HTR-8/SVneo (cell line): ENCODE measurements around the gene MBD5.

Experiments used
- DNase-seq: peaks from one replicate; pipeline ENCODE4 v3.0.0; 2011; ENCODE audit warnings: low spot score, mixed read lengths; ENCODE audit not compliant: insufficient read length
- FAIRE-seq: peaks from 2 replicates; lab custom pipeline; 2011; peaks lifted over from hg19 to GRCh38; lab: Jason Lieb, UNC

Gene MBD5

DNA sequence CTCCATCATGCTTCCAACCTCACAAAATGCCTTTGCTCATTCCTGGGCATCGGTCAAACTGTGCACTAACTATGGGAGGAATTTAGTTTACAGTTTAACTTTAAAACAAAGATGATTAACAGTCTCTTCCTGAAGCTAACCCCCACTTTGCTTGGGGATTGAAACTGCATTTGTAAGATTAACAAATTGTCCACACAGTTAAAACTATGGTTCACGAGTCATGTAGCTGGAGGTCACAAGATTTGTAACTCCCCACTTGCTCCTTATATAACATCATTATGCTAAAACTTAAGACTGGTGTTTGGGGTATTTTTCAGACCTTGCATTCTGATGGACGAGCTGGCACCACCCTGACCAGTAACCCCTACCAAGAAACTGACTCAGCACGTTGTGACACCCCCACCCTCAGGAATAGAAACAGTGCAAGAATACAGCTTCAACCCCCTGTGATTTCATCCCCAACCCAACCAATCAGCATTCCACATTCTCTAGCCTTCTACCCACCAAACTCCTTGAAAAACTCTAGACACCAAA, 252.3 kb downstream of the MBD5 start:
- no peak for FAIRE-seq

GRCh38 chr2:148279216-148279615, 258.3 kb downstream of the MBD5 start:
- DNase-seq: no peak
- FAIRE-seq: no peak

More for the DNA sequence above, 252.3 kb downstream of the MBD5 start:
- no peak for DNase-seq

- no peak for DNase-seq
- FAIRE-seq: no peak
These were observed 261.3 kb downstream of the MBD5 start for GRCh38 chr2:148282201-148282600.

DNA sequence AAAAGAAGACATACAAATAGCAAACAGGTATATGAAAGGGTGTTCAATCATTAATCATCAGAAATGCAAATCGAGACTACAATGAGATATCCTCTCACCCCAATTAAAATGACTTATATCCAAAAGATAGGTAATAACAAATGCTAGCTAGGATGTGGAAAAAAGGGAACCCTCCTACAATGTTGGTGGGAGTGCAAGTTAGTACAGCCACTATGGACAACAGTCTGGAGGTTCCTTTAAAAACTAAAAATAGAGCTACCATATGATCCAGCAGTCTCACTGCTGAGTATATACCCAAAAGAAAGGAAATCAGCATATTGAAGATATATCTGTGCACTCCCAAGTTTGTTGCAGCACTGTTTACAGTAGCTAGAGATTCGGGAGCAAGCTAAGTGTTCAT, 271.5 kb downstream of the MBD5 start:
- no peak for DNase-seq
- FAIRE-seq: no peak

- FAIRE-seq (no peak), DNase-seq (no peak)
These were observed 277.3 kb downstream of the MBD5 start for GRCh38 chr2:148298196-148298595.

DNA sequence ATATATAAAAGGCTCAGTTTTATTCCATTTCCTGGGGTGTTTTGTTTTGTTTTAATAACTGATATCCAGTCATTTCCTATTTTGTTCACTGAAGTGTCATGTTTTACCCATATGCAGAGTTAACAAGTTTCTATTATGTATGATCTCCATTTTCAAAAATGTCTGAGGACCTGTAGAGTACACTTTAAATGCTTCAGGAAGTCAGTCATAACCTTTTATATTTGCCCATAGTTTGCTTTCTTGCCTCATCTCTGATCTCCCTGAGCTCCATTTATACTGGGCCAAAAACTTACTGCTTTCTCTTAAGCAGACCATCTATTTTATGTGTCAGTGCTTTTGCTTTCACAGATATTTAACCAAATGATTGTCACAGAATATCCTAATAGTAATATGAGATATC, 278.7 kb downstream of the MBD5 start:
- FAIRE-seq: no peak

DNA sequence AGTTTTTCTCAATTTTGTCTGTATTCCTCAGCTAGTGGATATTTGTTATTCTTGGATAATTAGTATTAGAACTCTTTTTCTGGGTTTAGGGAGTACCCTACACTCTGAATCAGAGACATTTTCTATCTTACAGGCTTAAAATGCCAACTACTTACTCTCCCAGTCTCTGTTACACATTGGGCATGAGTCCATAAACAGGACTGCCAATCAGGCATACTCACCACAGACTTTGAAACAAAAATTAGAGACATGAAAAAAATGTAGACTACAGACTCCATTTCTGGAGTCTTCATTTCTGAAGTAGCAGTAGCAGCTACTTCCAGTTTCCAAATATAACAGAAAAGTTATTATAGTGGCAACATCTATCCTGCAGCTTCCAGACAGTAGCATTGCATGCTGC, 279.7 kb downstream of the MBD5 start:
- no peak for DNase-seq
- FAIRE-seq: no peak

More for the DNA sequence above, 278.7 kb downstream of the MBD5 start:
- DNase-seq: no peak

DNA sequence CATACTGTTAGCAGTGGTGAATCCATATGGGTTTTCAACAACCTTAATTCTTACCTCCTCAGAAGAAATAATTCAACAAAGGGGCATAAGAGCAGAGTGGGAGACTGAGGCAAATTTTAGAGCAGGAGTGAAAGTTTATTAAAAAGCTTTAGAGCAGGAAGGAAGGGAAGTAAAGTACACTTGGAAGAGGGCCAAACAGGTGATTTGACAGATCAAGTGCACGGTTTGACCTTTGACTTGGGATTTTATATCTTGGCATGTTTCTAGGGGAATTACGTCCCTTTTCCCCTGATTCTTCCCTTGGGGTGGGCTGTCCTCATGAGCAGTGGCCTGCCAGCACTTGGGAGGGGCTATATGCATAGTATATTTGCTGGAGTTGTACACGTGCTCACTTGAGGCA, 280.5 kb downstream of the MBD5 start:
- no peak for FAIRE-seq
- no peak for DNase-seq

- no peak for FAIRE-seq
These were observed 281.6 kb downstream of the MBD5 start for GRCh38 chr2:148302526-148302925.

GRCh38 chr2:148303161-148303560, 282.3 kb downstream of the MBD5 start:
- FAIRE-seq (no peak), DNase-seq (no peak)

More at GRCh38 chr2:148302526-148302925, 281.6 kb downstream of the MBD5 start:
- no peak for DNase-seq

DNA sequence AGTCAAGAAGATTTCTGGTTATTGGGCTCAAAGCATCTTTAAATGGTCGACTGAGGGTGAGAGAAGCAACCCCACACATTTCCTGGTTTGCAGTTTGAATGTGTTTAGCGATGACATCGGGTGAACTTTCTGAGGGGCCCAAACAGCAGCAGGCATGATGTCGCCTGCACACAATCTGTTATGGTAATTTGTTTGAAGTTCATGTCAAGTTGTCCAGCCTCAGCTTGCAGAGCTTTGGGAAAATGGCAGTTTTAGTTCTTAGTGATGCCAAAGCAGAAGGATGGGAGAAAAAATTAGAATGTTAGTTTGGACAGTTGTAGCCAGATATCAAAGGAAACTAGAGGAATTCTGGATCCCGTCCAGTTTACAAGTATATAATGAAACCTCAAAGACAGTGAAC, 284.6 kb downstream of the MBD5 start:
- FAIRE-seq (no peak), DNase-seq (no peak)

DNA sequence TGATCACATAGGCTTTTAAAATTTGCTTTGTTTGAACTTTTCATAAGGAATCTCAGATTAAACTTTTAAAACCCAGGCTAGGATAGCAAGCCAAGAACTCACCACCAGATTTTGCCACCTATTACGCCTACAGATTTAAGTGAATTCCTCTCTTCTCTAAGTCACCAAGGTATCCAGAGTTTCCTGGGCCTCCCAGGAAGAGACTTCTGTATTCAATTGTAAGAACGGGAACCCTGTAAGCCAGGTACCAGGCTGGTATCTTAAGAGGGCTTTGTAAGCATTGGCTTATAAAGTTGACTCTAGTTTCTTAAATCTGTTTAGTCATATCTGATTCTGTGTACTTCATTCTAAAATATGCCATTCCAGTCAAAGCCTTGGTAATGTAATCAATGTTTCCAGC, 285.1 kb downstream of the MBD5 start:
- FAIRE-seq (no peak), DNase-seq (no peak)

GRCh38 chr2:148317598-148317997, 296.7 kb downstream of the MBD5 start:
- DNase-seq (no peak), FAIRE-seq (no peak)

DNA sequence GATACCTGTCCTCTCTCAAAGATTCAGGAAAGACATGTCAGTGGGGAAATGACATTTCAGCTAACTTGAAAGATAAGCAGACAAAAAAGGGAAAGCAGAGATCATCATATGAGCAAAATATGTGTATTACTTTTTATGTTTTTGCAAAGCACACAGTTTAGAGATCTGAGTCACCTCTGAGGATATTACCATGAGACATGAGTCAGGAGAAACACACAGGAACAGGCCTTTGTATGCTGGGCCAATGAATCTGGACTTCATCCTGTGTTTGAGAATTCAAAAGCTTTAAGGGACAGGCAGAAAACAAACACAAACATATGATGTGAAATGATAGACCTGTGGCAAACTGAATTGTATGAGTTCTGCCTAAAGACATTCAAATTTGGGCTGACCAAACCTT, 317.6 kb downstream of the MBD5 start:
- DNase-seq: peak; percentile 14
- no peak for FAIRE-seq

- DNase-seq: no peak
These were observed 321.2 kb downstream of the MBD5 start for GRCh38 chr2:148342086-148342485.

DNA sequence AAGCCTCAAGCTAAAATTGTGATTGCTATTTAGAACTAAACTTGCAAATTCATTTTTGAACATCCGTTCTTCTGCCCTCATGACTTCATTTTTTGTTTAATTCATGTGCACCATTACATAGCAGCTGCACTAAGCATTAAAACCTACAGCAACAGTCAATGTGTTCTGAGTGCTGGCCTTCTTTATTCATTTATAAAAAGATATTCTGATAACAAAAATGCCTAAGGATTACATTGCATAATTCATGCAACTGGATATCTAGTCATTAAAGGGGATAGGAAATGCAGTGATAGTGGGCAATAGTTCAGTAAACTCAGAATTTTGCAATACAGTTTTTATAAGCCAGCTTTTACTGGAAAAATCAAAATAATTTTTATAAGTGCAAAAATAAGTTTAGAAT, 329.3 kb downstream of the MBD5 start:
- no peak for FAIRE-seq

More at GRCh38 chr2:148342086-148342485, 321.2 kb downstream of the MBD5 start:
- no peak for FAIRE-seq

DNA sequence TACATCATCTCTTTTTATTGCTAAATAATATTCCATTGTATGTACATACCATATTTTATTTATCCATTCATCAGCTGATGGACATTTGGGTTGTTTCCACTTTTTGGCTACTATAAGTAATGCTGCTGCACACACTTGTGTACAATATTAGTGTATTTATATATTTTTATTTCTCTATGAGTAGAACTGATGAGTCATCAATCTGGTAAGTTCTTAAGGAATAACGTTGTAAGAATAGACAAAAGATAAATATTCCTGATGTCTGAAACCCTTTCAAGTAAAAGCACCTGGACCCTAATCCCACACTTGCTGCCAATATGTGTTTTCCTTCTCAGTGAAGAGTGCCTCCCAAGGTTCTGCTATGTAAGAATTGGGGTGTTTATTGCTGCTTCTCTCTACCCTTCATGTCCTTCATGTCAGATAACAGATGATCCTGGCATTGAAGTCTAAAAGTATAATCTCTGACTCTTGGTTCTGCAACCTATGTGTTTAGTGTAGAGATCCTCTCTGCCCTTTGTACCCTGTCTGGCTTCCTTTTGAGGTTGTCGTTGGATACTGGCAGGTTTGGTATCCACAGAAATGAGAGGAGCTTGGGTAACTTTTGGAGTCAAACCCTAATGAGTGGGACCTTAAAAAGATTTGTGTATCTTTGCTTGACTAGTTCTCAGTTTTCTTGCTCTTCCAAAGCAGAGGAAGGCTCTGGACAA, 330.7 kb downstream of the MBD5 start:
- DNase-seq (no peak), FAIRE-seq (no peak)

More for the DNA sequence above, 329.3 kb downstream of the MBD5 start:
- no peak for DNase-seq

DNA sequence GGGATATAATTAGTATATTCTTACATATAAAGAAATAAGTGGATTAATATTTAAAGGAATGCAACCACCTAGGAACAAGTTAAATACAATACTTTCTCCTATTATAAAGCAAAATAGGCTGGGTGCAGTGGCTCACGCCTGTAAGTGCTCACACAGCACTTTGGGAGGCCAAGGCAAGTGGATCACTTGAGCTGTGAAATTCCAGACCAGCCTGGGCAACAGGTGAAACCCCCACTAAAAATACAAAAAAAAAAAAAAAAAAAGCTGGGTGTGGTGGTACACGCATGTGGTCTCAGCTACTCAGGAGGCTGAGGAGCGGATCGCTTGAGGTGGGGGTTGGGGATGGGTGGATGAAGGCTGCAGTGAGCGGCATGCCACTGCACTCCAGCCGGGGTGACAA, 337.5 kb downstream of the MBD5 start:
- DNase-seq: no peak
- FAIRE-seq: no peak

GRCh38 chr2:148360662-148361061, 339.8 kb downstream of the MBD5 start:
- DNase-seq: no peak
- FAIRE-seq: no peak

DNA sequence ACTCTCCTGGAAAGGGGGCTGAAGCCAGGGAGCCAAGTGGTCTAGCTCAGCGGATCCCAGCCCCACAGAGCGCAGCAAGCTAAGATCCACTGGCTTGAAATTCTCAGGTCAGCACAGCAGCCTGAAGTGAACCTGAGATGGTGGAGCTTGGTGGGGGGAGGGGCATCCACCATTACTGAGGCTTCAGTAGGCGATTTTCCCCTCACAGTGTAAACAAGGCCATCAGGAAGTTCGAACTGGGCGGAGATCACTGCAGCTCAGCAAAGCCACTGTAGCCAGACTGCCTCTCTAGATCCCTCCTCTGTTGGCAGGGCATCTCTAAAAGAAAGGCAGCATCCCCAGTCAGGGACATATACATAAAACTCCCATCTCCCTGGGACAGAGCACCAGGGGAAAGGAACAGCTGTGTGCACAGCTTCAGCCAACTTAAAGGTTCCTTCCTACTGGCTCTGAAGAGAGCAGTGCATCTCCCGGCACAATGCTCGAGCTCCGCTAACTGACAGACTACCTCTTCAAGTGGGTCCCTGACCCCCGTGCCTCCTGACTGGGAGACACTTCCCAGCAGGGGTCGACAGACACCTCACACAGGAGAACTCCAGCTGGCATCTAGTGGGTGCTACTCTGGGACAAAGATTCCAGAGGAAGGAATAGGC, 341.4 kb downstream of the MBD5 start:
- DNase-seq: no peak
- no peak for FAIRE-seq

GRCh38 chr2:148375214-148375613, 354.3 kb downstream of the MBD5 start:
- DNase-seq (no peak), FAIRE-seq (no peak)

DNA sequence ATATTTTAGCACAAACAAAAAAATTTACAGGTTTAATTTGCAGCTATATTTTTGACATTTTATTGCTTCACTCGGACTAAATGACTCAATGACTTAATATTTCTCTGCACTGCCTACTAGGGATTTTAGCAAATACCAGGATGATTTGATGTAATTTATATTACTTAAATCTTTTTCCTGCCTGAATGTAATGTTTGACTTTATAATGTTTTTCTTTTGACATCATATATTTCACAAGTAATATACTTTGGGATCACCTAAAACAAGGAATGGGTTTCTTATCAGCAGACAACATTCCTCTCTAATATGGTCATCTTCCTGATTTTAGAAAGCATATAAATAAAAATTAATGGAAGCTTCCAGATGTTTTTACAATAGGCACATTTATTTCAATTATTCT, 370.4 kb downstream of the MBD5 start:
- DNase-seq (peak; percentile 20), FAIRE-seq (no peak)
